Left ventricle myocardium inferior (tissue), 1 donor: ENCODE measurements around the gene WDR76. TPM values are rescaled to one million over a fixed set of nuclear protein-coding genes. Genes with fewer than 3 reads are reported as not detected.
"Not testable (repeated sequence)": the region's sequence is repeated elsewhere in the genome, so short reads cannot be mapped to it uniquely, and the experiment has no call there.

Source experiments
- DNase-seq: peaks from one replicate; pipeline ENCODE4 v3.0.0-alpha.2; 2020
- H3K27ac ChIP-seq: fragments of 200-600 bp; replicated peaks from 2 replicates; pipeline ENCODE4 v1.8.0; 2021
- H3K27me3 ChIP-seq: fragments of 200-600 bp; 2 replicates; pipeline ENCODE4 v1.8.0; 2021; ENCODE audit warnings: low read depth
- H3K36me3 ChIP-seq: fragments of 200-600 bp; 2 replicates; pipeline ENCODE4 v1.8.0; 2021
- H3K4me1 ChIP-seq: fragments of 200-600 bp; 2 replicates; pipeline ENCODE4 v1.8.0; 2021
- H3K4me3 ChIP-seq: fragments of 200-600 bp; 2 replicates; pipeline ENCODE4 v1.8.0; 2021; ENCODE audit warnings: mild to moderate bottlenecking, moderate library complexity
- H3K9me3 ChIP-seq: fragments of 200-600 bp; replicated peaks from 2 replicates; pipeline ENCODE4 v1.8.0; 2021
- CTCF ChIP-seq: fragments of 200-600 bp; IDR thresholded peaks from 2 replicates; pipeline ENCODE4 v1.8.0; 2021; ENCODE audit warnings: antibody characterized with exemption, mild to moderate bottlenecking, borderline replicate concordance
- intact Hi-C: fragments of 100-400 bp; cut with micrococcal nuclease; formaldehyde crosslinking; loops from one replicate; pipeline ENCODE4 v1.11.0; 2022
- total RNA-seq: library from RNA; stranded (reverse); fragmentation: NEBNext Ultra II Directional; extraction: Animal tissue kit (Norgen Biotek cat#: 25700); gene quantifications from one replicate; pipeline ENCODE4 v1.2.1, GENCODE V29; 2021
- donor health status: DM: no; HTN: yes; CAD: no; lungs with severe emphysema.

The WDR76 gene
- total RNA-seq, 1 donor from 2014 or later: 1.8 TPM

GRCh38 chr15:43808435-43808950 is 18.3 kb upstream of the WDR76 start:
- no peak for TF ChIP-seq CTCF
- no peak for DNase-seq
- no peaks in the 10 kb centered on the region for H3K4me1 ChIP-seq
- H3K9me3 ChIP-seq: no peaks in the 10 kb centered on the region
- no peak overlapping the region for H3K27ac ChIP-seq
- peaks cover 99% of the 10 kb centered on the region for H3K36me3 ChIP-seq
- no peaks in the 10 kb centered on the region for H3K27me3 ChIP-seq
- intact Hi-C loops: no loop called here
- H3K4me3 ChIP-seq: no peak overlapping the region

- no peak for TF ChIP-seq CTCF
- intact Hi-C loops: no loop called here
- Histone ChIP-seq H3K27ac (no peak overlapping the region), H3K4me1 (no peaks in the 10 kb centered on the region), H3K9me3 (no peaks in the 10 kb centered on the region), H3K36me3 (peaks cover 99% of the 10 kb centered on the region), H3K27me3 (no peaks in the 10 kb centered on the region), H3K4me3 (no peak overlapping the region)
- DNase-seq: no peak
Observed at GRCh38 chr15:43808960-43809678, 17.7 kb upstream of the WDR76 start.

- intact Hi-C loops, H3K27me3 ChIP-seq, DNase-seq, H3K27ac ChIP-seq, H3K4me1 ChIP-seq, H3K4me3 ChIP-seq, H3K9me3 ChIP-seq: not testable (repeated sequence)
- peaks cover 74% of the 10 kb centered on the region for H3K36me3 ChIP-seq
Observed at GRCh38 chr15:43815064-43815463, 11.7 kb upstream of the WDR76 start.

- TF ChIP-seq CTCF: no peak
- H3K4me3 ChIP-seq: no peak overlapping the region
- DNase-seq: no peak
- H3K36me3 ChIP-seq: peaks cover 11% of the 10 kb centered on the region
- no peaks in the 10 kb centered on the region for H3K9me3 ChIP-seq
- H3K27ac ChIP-seq: no peak overlapping the region
- intact Hi-C loops: no loop called here
- peaks cover 50% of the 10 kb centered on the region for H3K4me1 ChIP-seq
- H3K27me3 ChIP-seq: no peaks in the 10 kb centered on the region
Observed at GRCh38 chr15:43821505-43821904, 5.3 kb upstream of the WDR76 start.

GRCh38 chr15:43824302-43825246 is 2.2 kb upstream of the WDR76 start, which contains the start of gene MFAP1:
Gene MFAP1, minus strand, starts transcription at chr15:43824690. Its CDS starts 121 bp downstream, at chr15:43824569.
- H3K27ac ChIP-seq: peak within 1 kb of the TSS; percentile 90
- peak within 1 kb of the TSS; percentile 89 for H3K4me3 ChIP-seq
- TF ChIP-seq CTCF: no peak
- H3K36me3 ChIP-seq: no peaks in the 10 kb centered on the region
- peaks cover 66% of the 10 kb centered on the region for H3K4me1 ChIP-seq
- DNase-seq: peak; percentile 93
- intact Hi-C loops: no loop called here
- no peaks in the 10 kb centered on the region for H3K27me3 ChIP-seq
- no peaks in the 10 kb centered on the region for H3K9me3 ChIP-seq

GRCh38 chr15:43825305-43825704 is 1.5 kb upstream of the WDR76 start:
- H3K9me3 ChIP-seq, H3K27me3 ChIP-seq, H3K27ac ChIP-seq, H3K36me3 ChIP-seq, DNase-seq, intact Hi-C loops: not testable (repeated sequence)
- Histone ChIP-seq H3K4me1 (peaks cover 66% of the 10 kb centered on the region), H3K4me3 (peak overlapping the region; percentile 89)
